Lower lobe of right lung (tissue), 2 donors: Measurements from ENCODE around the gene PSMD13. TPM values are rescaled to one million over a fixed set of nuclear protein-coding genes. Genes with fewer than 3 reads are reported as not detected.

Source experiments
- ATAC-seq, 2 donors: fragments of 200-7000 bp; cut with Tn5 transposase; one replicate each; pipeline ENCODE4 v1.9.1; 2020 to 2022; ENCODE audit warnings: mild to moderate bottlenecking in 2 of 2, moderate library complexity in 2 of 2
- DNase-seq: peaks from one replicate; pipeline ENCODE4 v3.0.0-alpha.2; 2020
- H3K27ac ChIP-seq: fragments of 200-600 bp; one replicate; pipeline ENCODE4 v1.8.0; 2022
- H3K27me3 ChIP-seq: fragments of 200-600 bp; one replicate; pipeline ENCODE4 v1.8.0; 2022; ENCODE audit warnings: low read depth
- H3K36me3 ChIP-seq: fragments of 200-600 bp; one replicate; pipeline ENCODE4 v1.8.0; 2022; ENCODE audit warnings: mild to moderate bottlenecking
- H3K4me1 ChIP-seq: fragments of 200-600 bp; one replicate; pipeline ENCODE4 v1.8.0; 2022
- H3K4me3 ChIP-seq: fragments of 200-600 bp; one replicate; pipeline ENCODE4 v1.8.0; 2022; ENCODE audit warnings: mild to moderate bottlenecking
- H3K9me3 ChIP-seq: fragments of 200-600 bp; one replicate; pipeline ENCODE4 v1.8.0; 2022
- CTCF ChIP-seq: fragments of 200-600 bp; IDR thresholded peaks from one replicate; pipeline ENCODE4 v1.8.0; 2022; ENCODE audit warnings: antibody characterized with exemption, mild to moderate bottlenecking
- intact Hi-C: fragments of 100-400 bp; cut with DNase I; formaldehyde crosslinking; loops from one replicate; pipeline ENCODE4 v1.11.0; 2022
- total RNA-seq: library from RNA; stranded (reverse); fragmentation: NEBNext Ultra II Directional; extraction: Animal tissue kit (Norgen Biotek cat#: 25700); gene quantifications from one replicate; pipeline ENCODE4 v1.2.1, GENCODE V29; 2021
- donor health status: DM: no; HTN: yes; CAD: no; lungs with severe emphysema.

Gene PSMD13
- total RNA-seq, 1 donor from 2014 or later: 89.5 TPM

GRCh38 chr11:249062-249461 is 12.3 kb downstream of the PSMD13 start:
- ATAC-seq (no peak), DNase-seq (no peak)
- peaks cover 93% of the 10 kb centered on the region for H3K36me3 ChIP-seq
- intact Hi-C loops: no loop called here
- no peak overlapping the region for H3K4me3 ChIP-seq
- no peaks in the 10 kb centered on the region for H3K4me1 ChIP-seq
- H3K27me3 ChIP-seq: no peaks in the 10 kb centered on the region
- no peaks in the 10 kb centered on the region for H3K9me3 ChIP-seq
- no peak overlapping the region for H3K27ac ChIP-seq
- no peak for TF ChIP-seq CTCF

- no peak for DNase-seq
- intact Hi-C loops: no loop called here
Observed at GRCh38 chr11:250274-250673, 13.5 kb downstream of the PSMD13 start.

GRCh38 chr11:250740-251299 is 14.0 kb downstream of the PSMD13 start:
- Histone ChIP-seq H3K4me3 (no peak overlapping the region), H3K9me3 (no peaks in the 10 kb centered on the region), H3K27me3 (no peaks in the 10 kb centered on the region), H3K36me3 (peaks cover 77% of the 10 kb centered on the region), H3K27ac (no peak overlapping the region), H3K4me1 (no peaks in the 10 kb centered on the region)
- TF ChIP-seq CTCF: peak; percentile 69
- DNase-seq (peak; percentile 77), ATAC-seq (peak; percentile 83)
- intact Hi-C loops: no loop called here

More at GRCh38 chr11:250274-250673, 13.5 kb downstream of the PSMD13 start:
- H3K9me3 ChIP-seq: no peaks in the 10 kb centered on the region
- no peaks in the 10 kb centered on the region for H3K4me1 ChIP-seq
- H3K36me3 ChIP-seq: peaks cover 80% of the 10 kb centered on the region
- H3K27ac ChIP-seq: no peak overlapping the region
- no peaks in the 10 kb centered on the region for H3K27me3 ChIP-seq
- H3K4me3 ChIP-seq: no peak overlapping the region
- no peak for TF ChIP-seq CTCF
- ATAC-seq: no peak

GRCh38 chr11:251550-251949 is 14.8 kb downstream of the PSMD13 start:
- H3K27ac ChIP-seq: no peak overlapping the region
- H3K4me1 ChIP-seq: no peaks in the 10 kb centered on the region
- intact Hi-C loops: no loop called here
- ATAC-seq (no peak), DNase-seq (no peak)
- no peaks in the 10 kb centered on the region for H3K27me3 ChIP-seq
- peaks cover 69% of the 10 kb centered on the region for H3K36me3 ChIP-seq
- no peak overlapping the region for H3K4me3 ChIP-seq
- no peaks in the 10 kb centered on the region for H3K9me3 ChIP-seq
- TF ChIP-seq CTCF: no peak

GRCh38 chr11:252666-253065 is 15.9 kb downstream of the PSMD13 start:
- Histone ChIP-seq H3K36me3 (peaks cover 58% of the 10 kb centered on the region), H3K4me3 (no peak overlapping the region), H3K27ac (no peak overlapping the region), H3K9me3 (no peaks in the 10 kb centered on the region), H3K4me1 (no peaks in the 10 kb centered on the region), H3K27me3 (no peaks in the 10 kb centered on the region)
- DNase-seq (no peak), ATAC-seq (no peak)
- TF ChIP-seq CTCF: no peak
- intact Hi-C loops: no loop called here
